ENCODE results near the gene SMTNL1.
"Not testable (repeated sequence)": the region's sequence is repeated elsewhere in the genome, so short reads cannot be mapped to it uniquely, and the experiment has no call there.

SMTNL1 gene

DNA sequence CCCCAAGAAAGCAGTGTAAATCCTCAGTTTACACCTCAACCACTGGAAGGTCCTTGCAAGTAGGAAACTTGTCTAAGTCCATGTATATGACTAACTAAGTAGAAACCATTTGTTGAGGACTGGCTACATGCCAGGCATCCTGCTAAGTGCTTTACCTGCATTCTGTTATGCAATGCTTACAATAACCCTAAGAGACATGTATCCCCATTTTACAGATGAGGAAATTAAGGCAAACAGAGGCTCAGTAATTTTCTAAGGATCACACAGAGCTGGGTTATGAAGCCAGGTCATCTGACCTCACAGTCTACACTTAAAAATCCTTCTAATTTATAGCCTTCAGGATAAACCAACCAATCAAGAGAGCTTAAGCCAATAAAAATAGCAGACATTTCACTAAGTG lies 8.4 kb upstream of the SMTNL1 start:
- DNase-seq = no peak
- TF ChIP-seq, protein P1, sequence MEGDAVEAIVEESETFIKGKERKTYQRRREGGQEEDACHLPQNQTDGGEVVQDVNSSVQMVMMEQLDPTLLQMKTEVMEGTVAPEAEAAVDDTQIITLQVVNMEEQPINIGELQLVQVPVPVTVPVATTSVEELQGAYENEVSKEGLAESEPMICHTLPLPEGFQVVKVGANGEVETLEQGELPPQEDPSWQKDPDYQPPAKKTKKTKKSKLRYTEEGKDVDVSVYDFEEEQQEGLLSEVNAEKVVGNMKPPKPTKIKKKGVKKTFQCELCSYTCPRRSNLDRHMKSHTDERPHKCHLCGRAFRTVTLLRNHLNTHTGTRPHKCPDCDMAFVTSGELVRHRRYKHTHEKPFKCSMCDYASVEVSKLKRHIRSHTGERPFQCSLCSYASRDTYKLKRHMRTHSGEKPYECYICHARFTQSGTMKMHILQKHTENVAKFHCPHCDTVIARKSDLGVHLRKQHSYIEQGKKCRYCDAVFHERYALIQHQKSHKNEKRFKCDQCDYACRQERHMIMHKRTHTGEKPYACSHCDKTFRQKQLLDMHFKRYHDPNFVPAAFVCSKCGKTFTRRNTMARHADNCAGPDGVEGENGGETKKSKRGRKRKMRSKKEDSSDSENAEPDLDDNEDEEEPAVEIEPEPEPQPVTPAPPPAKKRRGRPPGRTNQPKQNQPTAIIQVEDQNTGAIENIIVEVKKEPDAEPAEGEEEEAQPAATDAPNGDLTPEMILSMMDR (IDR thresholded peaks at IDR 0.05) = no peak
- no peak overlapping the region for H3K27ac ChIP-seq
- no peaks in the 10 kb centered on the region for H3K9me3 ChIP-seq
- intact Hi-C loops (cut with DNase I; ENCODE audit: low total_unique reads) = loop anchor here (5.0 kb wide), 1 partner anchor 177 kb away; no protein-coding TSS in a partner anchor
- H3K36me3 ChIP-seq = peaks cover 0 to 19% (median 0%) of the 10 kb centered on the region in 3 donors
- peaks cover 0 to 15% (median 11%) of the 10 kb centered on the region in 4 donors for H3K4me1 ChIP-seq
- H3K4me3 ChIP-seq = no peak overlapping the region
- no peaks in the 10 kb centered on the region for H3K27me3 ChIP-seq

DNA sequence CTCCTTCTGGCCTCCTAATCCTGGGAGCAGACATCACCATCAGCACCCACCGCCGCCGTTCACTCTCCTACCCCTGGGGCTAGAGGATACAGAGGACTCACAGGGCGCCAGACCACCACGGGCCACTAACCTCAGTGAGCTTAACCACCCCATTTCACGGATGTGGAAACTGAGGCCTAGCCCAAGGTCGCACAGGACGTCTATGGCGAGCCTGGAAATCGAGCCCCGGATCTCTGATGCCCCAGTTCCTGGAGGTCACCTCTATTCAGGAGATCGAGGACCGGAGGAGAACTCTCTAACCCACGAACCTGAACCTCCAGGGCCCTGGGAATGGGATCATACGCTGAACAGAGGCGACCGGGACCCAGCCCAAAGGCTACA lies 7.2 kb upstream of the SMTNL1 start:
- intact Hi-C loops (cut with DNase I; ENCODE audit: low total_unique reads) = no loop called here
- Histone ChIP-seq H3K4me1 (peaks cover 0 to 15% (median 11%) of the 10 kb centered on the region in 4 donors), H3K4me3 (peak overlapping the region; percentile 70), H3K9me3 (no peaks in the 10 kb centered on the region), H3K27me3 (no peaks in the 10 kb centered on the region), H3K27ac (peak overlapping the region; percentile 49 to 70), H3K36me3 (peaks cover 0 to 19% (median 0%) of the 10 kb centered on the region in 3 donors)
- no peak for DNase-seq
- TF ChIP-seq, protein P1 (IDR thresholded peaks at IDR 0.05) = no peak

DNA sequence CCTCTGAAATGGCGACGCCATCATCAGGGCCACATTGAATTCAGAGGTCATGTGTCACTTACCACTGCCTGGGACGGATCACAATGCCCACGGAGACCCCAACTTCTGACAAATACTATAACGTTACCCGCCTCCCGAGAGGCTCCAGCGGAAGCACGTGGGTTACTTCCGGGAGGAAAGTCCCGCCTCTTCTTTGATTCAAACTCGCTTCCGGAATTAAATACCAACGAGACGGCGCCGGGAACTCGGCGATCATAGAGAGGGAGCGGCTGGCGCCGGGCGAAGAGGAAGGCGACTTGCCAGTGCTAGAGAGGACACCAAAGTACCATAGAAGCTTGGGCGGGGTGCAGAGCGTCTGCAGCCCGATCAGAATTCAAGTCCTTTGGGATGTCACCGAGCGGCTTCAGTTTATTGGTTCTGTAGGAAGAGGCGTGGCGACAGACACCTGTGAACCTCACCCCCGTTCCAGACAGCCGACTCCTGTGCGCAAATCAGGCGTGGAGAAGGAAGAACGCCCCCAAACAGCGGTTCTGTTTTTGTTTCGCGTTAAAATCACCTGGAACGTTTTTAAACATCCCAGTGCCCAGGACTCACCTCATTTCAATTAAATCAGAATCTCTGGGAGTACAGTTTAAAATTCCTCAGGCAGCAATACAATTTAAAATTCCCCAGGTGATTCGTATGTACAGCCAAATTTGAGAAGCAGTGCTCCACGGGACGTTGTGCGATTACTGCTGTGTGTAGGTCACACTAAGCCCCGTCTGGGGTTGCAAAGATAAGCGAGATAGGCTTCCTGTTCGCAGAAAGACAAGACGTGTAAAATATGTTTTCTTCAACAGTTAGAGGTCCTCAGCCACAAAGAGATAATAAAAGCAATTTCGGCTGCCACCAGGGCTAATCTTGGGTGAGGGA lies 6.5 kb upstream of the SMTNL1 start, which contains the start of gene TIMM10:
Gene TIMM10 (minus strand): TSS at position 159 of the 912 bp plus-strand sequence. CDS start 565 bp downstream, outside the sequence.
- peak within 1 kb of the TSS; percentile 70 for H3K4me3 ChIP-seq
- TF ChIP-seq, protein P1 (IDR thresholded peaks at IDR 0.05) = no peak
- peaks cover 0 to 19% (median 0%) of the 10 kb centered on the region in 3 donors for H3K36me3 ChIP-seq
- no peaks in the 10 kb centered on the region for H3K9me3 ChIP-seq
- DNase-seq = peak; percentile 96 to 97
- intact Hi-C loops (cut with DNase I; ENCODE audit: low total_unique reads) = no loop called here
- H3K27me3 ChIP-seq = no peaks in the 10 kb centered on the region
- peaks cover 0 to 15% (median 11%) of the 10 kb centered on the region in 4 donors for H3K4me1 ChIP-seq
- peak within 1 kb of the TSS; percentile 49 to 70 for H3K27ac ChIP-seq

DNA sequence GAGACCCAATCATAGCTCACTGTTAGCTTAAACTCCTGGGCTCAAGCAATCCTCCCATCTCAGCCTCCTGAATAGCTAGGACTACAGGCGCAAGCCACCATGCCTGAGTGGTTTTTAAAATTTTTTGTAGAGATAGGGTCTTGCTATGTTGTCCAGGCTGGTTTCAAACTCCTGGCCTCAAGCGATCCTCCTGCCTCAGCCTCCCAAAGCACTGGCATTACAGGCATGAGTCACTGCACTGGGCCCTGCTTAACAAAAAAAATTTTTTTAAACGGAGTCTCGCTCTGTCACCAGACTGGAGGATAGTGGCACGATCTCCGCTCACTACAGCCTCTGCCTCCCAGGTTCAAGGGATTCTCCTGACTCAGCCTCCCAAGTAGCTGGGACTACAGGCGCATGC lies 2.9 kb upstream of the SMTNL1 start:
- intact Hi-C loops (cut with DNase I; ENCODE audit: low total_unique reads); DNase-seq: not testable (repeated sequence)

DNA sequence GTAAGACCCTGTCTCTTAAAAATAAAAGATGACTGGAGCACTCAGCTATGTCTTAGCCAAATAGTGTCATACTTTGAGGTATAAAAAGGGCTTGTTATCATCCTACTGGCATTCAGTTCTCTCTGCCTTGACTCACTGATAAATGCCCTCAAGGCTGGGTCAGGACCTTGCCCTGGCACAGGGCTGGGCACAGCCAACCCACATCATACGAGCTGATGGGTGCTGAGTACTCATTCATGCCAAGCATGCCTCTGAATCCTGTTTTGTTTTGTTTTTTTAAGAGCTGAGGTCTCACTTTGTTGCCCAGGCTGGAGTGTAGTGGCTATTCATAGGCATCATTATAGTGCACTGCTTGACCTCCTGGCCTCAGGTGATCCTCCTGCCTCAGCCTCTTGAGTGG lies 1.9 kb downstream of the SMTNL1 start:
- no peaks in the 10 kb centered on the region for H3K9me3 ChIP-seq
- no peak overlapping the region for H3K4me3 ChIP-seq
- no peak overlapping the region for H3K27ac ChIP-seq
- TF ChIP-seq, protein P1 (IDR thresholded peaks at IDR 0.05) = no peak
- intact Hi-C loops (cut with DNase I; ENCODE audit: low total_unique reads) = no loop called here
- peaks cover 0 to 5% of the 10 kb centered on the region in 2 donors for H3K27me3 ChIP-seq
- no peaks in the 10 kb centered on the region for H3K36me3 ChIP-seq
- H3K4me1 ChIP-seq = no peaks in the 10 kb centered on the region
- no peak for DNase-seq

More for the DNA sequence above, 2.9 kb upstream of the SMTNL1 start:
- H3K9me3 ChIP-seq, H3K36me3 ChIP-seq, H3K27me3 ChIP-seq, H3K27ac ChIP-seq, H3K4me3 ChIP-seq: not testable (repeated sequence)
- H3K4me1 ChIP-seq = peaks cover 0 to 14% (median 10%) of the 10 kb centered on the region in 4 donors

DNA sequence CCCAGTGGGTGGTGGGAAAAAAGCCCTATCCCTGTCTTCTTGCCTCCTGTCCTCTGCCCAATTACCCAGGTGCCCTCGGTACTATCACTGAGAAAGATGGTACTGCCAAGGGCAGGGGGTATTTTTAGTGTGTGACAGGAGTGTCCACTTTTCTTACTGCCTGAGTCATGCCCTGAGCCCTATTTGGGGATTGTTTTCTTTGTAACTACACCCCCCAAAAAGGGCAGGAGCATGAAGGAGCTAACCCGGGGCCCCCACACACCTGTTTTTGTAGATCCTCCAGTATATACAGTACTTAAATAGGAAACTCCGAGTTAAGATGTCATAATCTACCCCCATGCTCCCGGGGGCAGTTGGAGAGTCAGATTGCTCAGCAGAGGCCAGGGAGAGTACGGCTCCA lies 3.8 kb downstream of the SMTNL1 start:
- no peak for DNase-seq
- intact Hi-C loops (cut with DNase I; ENCODE audit: low total_unique reads) = no loop called here
- Histone ChIP-seq H3K36me3 (peaks cover 0 to 2% (median 0%) of the 10 kb centered on the region in 3 donors), H3K4me1 (no peaks in the 10 kb centered on the region), H3K27me3 (peaks cover 0 to 5% of the 10 kb centered on the region in 2 donors), H3K27ac (no peak overlapping the region), H3K4me3 (no peak overlapping the region), H3K9me3 (no peaks in the 10 kb centered on the region)
- TF ChIP-seq, protein P1 (IDR thresholded peaks at IDR 0.05) = no peak

Measured in tibial artery (tissue), 4 donors.